Measurements from ENCODE around the gene CADPS. TPM values are rescaled to one million over a fixed set of nuclear protein-coding genes. Genes with fewer than 3 reads are reported as not detected.

Gene CADPS
- total and polyA plus RNA-seq, 2 experiments from 2014 or later: 2.8 to 8.1 TPM

GRCh38 chr3:62521464-62522105 lies 353.6 kb downstream of the CADPS start:
- TF ChIP-seq EZH2 (IDR thresholded peaks at IDR 0.05; ENCODE audit: borderline replicate concordance) (no peak), CTCF (IDR thresholded peaks at IDR 0.05; ENCODE audit: poor library complexity) (no peak), EZH2phosphoT487 (IDR thresholded peaks at IDR 0.05; ENCODE audit: low read depth, severe bottlenecking, unreplicated experiment) (no peak)
- Histone ChIP-seq H3K27me3 (peaks cover 8% of the 10 kb centered on the region), H3K36me3 (replicated peaks; ENCODE audit: insufficient read depth, low read depth) (no peaks in the 10 kb centered on the region), H3K4me3 (no peak overlapping the region), H3K4me1 (ENCODE audit: insufficient read depth) (no peaks in the 10 kb centered on the region), H3K27ac (no peak overlapping the region), H3K9me3 (ENCODE audit: low read depth) (no peaks in the 10 kb centered on the region), H2AFZ (no peak overlapping the region), H3K79me2 (no peaks in the 10 kb centered on the region), H3K4me2 (no peak overlapping the region), H3K9me2 (replicated peaks; ENCODE audit: insufficient read depth) (no peaks in the 10 kb centered on the region), H4K20me1 (ENCODE audit: insufficient read depth, poor library complexity, severe bottlenecking) (no peaks in the 10 kb centered on the region)
- no peak for DNase-seq (ENCODE audit: low spot score)
- WGBS (ENCODE audit: low lambda C conversion rate, missing lambda C conversion rate): 77% methylated on average over 8 of the region's 8 CpGs

- TF ChIP-seq EZH2 (IDR thresholded peaks at IDR 0.05; ENCODE audit: borderline replicate concordance) (no peak), EZH2phosphoT487 (IDR thresholded peaks at IDR 0.05; ENCODE audit: low read depth, severe bottlenecking, unreplicated experiment) (no peak), CTCF (IDR thresholded peaks at IDR 0.05; ENCODE audit: poor library complexity) (no peak)
- H3K4me3 ChIP-seq: no peak overlapping the region
- H2AFZ ChIP-seq: no peak overlapping the region
- no peaks in the 10 kb centered on the region for H3K4me1 ChIP-seq (ENCODE audit: insufficient read depth)
- no peaks in the 10 kb centered on the region for H3K79me2 ChIP-seq
- no peak overlapping the region for H3K4me2 ChIP-seq
- 82% methylated on average over 2 of the region's 2 CpGs for WGBS (ENCODE audit: low lambda C conversion rate, missing lambda C conversion rate)
- H3K27ac ChIP-seq: no peak overlapping the region
- no peaks in the 10 kb centered on the region for H3K9me2 ChIP-seq (replicated peaks; ENCODE audit: insufficient read depth)
- H3K27me3 ChIP-seq: no peaks in the 10 kb centered on the region
- H3K36me3 ChIP-seq (replicated peaks; ENCODE audit: insufficient read depth, low read depth): no peaks in the 10 kb centered on the region
- DNase-seq (ENCODE audit: low spot score): no peak
- no peaks in the 10 kb centered on the region for H4K20me1 ChIP-seq (ENCODE audit: insufficient read depth, poor library complexity, severe bottlenecking)
- H3K9me3 ChIP-seq (ENCODE audit: low read depth): no peaks in the 10 kb centered on the region
Observed at GRCh38 chr3:62503516-62503915, 371.7 kb downstream of the CADPS start.

- WGBS (ENCODE audit: low lambda C conversion rate, missing lambda C conversion rate): 77% methylated on average over 8 of the region's 8 CpGs
- Histone ChIP-seq H3K27me3 (no peaks in the 10 kb centered on the region), H4K20me1 (ENCODE audit: insufficient read depth, poor library complexity, severe bottlenecking) (no peaks in the 10 kb centered on the region), H3K9me2 (replicated peaks; ENCODE audit: insufficient read depth) (no peaks in the 10 kb centered on the region), H3K27ac (no peak overlapping the region), H3K4me1 (ENCODE audit: insufficient read depth) (no peaks in the 10 kb centered on the region), H2AFZ (no peak overlapping the region), H3K4me3 (no peak overlapping the region), H3K9me3 (ENCODE audit: low read depth) (no peaks in the 10 kb centered on the region), H3K4me2 (no peak overlapping the region), H3K36me3 (replicated peaks; ENCODE audit: insufficient read depth, low read depth) (no peaks in the 10 kb centered on the region), H3K79me2 (no peaks in the 10 kb centered on the region)
- no peak for DNase-seq (ENCODE audit: low spot score)
- TF ChIP-seq EZH2 (IDR thresholded peaks at IDR 0.05; ENCODE audit: borderline replicate concordance) (no peak), CTCF (IDR thresholded peaks at IDR 0.05; ENCODE audit: poor library complexity) (no peak), EZH2phosphoT487 (IDR thresholded peaks at IDR 0.05; ENCODE audit: low read depth, severe bottlenecking, unreplicated experiment) (no peak)
Observed at GRCh38 chr3:62502315-62503300, 372.6 kb downstream of the CADPS start.

Measured in hepatocyte (in vitro differentiated cells).